Pons (tissue), 1 donor: ENCODE results near the gene SLC25A15.
"Not testable (repeated sequence)": the region's sequence is repeated elsewhere in the genome, so short reads cannot be mapped to it uniquely, and the experiment has no call there.

Experiments
- DNase-seq: peaks from one replicate; pipeline ENCODE4 v3.0.0-alpha.2; 2016; ENCODE audit warnings: low spot score

Gene SLC25A15

GRCh38 chr13:40813667-40814454 lies 24.4 kb downstream of the SLC25A15 start:
- no peak for DNase-seq

GRCh38 chr13:40814803-40815202 lies 25.4 kb downstream of the SLC25A15 start:
- no peak for DNase-seq

GRCh38 chr13:40818926-40819325 lies 29.5 kb downstream of the SLC25A15 start:
- DNase-seq, result no peak

- DNase-seq, result no peak
Measured at GRCh38 chr13:40819797-40820315, 30.4 kb downstream of the SLC25A15 start.

- DNase-seq, result not testable (repeated sequence)
Measured at GRCh38 chr13:40839725-40840124, 50.3 kb downstream of the SLC25A15 start.

GRCh38 chr13:40840955-40841354 lies 51.5 kb downstream of the SLC25A15 start:
- not testable (repeated sequence) for DNase-seq
